Chondrocyte (in vitro differentiated cells): ENCODE data around the gene BPIFB2. TPM values are rescaled to one million over a fixed set of nuclear protein-coding genes. Genes with fewer than 3 reads are reported as not detected.

Source experiments
- DNase-seq: peaks from one replicate; pipeline ENCODE4 v3.0.0; 2021; ENCODE audit warnings: mixed read lengths, low spot score
- H3K27ac Mint-ChIP-seq: one replicate; pipeline ENCODE4 v1.8.0; 2021; ENCODE audit warnings: mild to moderate bottlenecking, moderate library complexity, mixed read lengths; ENCODE audit not compliant: unreplicated experiment
- H3K27me3 Mint-ChIP-seq: 2 replicates; pipeline ENCODE4 v1.8.0; 2021; ENCODE audit warnings: low read depth, mixed read lengths
- H3K36me3 Mint-ChIP-seq: 2 replicates; pipeline ENCODE4 v1.8.0; 2021; ENCODE audit warnings: low read depth, mixed read lengths
- H3K4me1 Mint-ChIP-seq: 2 replicates; pipeline ENCODE4 v1.8.0; 2021; ENCODE audit warnings: low read depth, mild to moderate bottlenecking, mixed read lengths
- H3K4me3 Mint-ChIP-seq: one replicate; pipeline ENCODE4 v1.8.0; 2021; ENCODE audit warnings: mild to moderate bottlenecking, moderate library complexity, mixed read lengths; ENCODE audit not compliant: unreplicated experiment
- H3K9me3 Mint-ChIP-seq: 2 replicates; pipeline ENCODE4 v1.8.0; 2021; ENCODE audit warnings: low read depth, mixed read lengths
- CTCF ChIP-seq: fragments of 200-600 bp; sonication (generic); IDR thresholded peaks from 2 replicates; pipeline ENCODE4 v1.5.0; 2021; ENCODE audit warnings: antibody characterized with exemption, mild to moderate bottlenecking, moderate library complexity
- total RNA-seq: library from RNA; stranded (reverse); gene quantifications from 3 replicates; pipeline ENCODE4 v1.2.1, GENCODE V29; 2021

Gene BPIFB2
- total RNA-seq, 1 donor from 2014 or later: not detected

- TF ChIP-seq CTCF: no peak
- Mint-ChIP-seq H3K4me1 (no peaks in the 10 kb centered on the region), H3K27me3 (peaks cover 18% of the 10 kb centered on the region), H3K9me3 (no peaks in the 10 kb centered on the region), H3K4me3 (no peak overlapping the region), H3K27ac (no peak overlapping the region), H3K36me3 (no peaks in the 10 kb centered on the region)
- DNase-seq: peak; percentile 52
Observed at GRCh38 chr20:32984631-32985354, 22.7 kb upstream of the BPIFB2 start.

DNA sequence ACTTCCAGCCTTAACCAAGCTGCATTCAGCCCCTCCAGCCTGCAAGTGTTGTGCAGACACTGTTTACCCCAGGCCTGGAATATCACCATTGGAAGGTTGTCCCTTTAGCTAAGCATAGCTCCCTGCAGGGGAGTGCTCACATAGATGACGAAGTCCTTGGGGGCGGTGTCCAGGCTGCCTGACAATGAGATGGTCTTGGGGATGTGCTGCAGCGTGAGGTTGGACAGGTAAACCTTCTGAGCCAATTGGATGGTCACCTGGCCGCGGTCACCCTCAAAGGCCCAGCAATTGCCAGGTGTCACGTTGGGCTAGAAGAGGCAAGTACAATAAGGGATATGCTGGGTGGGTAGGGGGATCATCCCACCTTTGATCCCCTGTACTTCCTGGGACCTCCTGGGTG is 21.9 kb upstream of the BPIFB2 start:
- H3K4me3 Mint-ChIP-seq: no peak overlapping the region
- no peaks in the 10 kb centered on the region for H3K4me1 Mint-ChIP-seq
- DNase-seq: peak; percentile 43
- TF ChIP-seq CTCF: no peak
- H3K36me3 Mint-ChIP-seq: no peaks in the 10 kb centered on the region
- H3K27me3 Mint-ChIP-seq: peaks cover 17% of the 10 kb centered on the region
- no peak overlapping the region for H3K27ac Mint-ChIP-seq
- no peaks in the 10 kb centered on the region for H3K9me3 Mint-ChIP-seq

DNA sequence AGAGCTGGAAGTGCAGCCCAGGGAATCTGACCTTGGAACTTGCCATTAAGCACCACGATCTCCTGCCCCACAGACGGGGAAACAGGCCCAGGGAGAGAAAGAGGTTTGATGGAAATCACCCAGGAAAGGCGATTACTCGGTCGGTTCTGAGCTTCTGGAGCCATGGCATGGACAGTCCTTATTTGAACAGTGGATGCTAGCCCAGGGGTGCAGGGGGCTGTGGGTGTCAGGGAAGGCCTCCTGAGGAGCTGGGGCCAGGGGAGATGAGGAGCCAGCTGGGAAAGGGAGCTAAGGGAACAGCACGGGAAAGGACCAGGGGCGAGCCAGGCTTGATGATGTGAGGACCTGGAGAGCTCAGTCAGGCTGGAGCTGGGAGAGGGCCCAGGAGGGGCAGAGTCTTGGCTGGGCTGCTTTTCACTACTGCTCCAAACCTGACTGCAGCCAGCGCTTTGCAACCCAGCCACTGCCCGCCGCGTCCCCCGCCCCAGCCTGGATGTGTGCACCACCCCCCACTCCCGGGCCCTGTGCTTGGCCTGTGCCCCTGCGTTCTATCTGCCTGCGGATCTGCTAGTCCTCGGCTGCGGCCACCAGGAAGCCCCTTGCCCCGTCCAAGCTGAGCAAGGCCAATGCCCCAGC is 21.1 kb upstream of the BPIFB2 start:
- H3K4me3 Mint-ChIP-seq: no peak overlapping the region
- H3K27ac Mint-ChIP-seq: no peak overlapping the region
- H3K4me1 Mint-ChIP-seq: no peaks in the 10 kb centered on the region
- no peak for TF ChIP-seq CTCF
- H3K27me3 Mint-ChIP-seq: peaks cover 16% of the 10 kb centered on the region
- H3K36me3 Mint-ChIP-seq: no peaks in the 10 kb centered on the region
- DNase-seq: peak; percentile 84
- H3K9me3 Mint-ChIP-seq: no peaks in the 10 kb centered on the region

DNA sequence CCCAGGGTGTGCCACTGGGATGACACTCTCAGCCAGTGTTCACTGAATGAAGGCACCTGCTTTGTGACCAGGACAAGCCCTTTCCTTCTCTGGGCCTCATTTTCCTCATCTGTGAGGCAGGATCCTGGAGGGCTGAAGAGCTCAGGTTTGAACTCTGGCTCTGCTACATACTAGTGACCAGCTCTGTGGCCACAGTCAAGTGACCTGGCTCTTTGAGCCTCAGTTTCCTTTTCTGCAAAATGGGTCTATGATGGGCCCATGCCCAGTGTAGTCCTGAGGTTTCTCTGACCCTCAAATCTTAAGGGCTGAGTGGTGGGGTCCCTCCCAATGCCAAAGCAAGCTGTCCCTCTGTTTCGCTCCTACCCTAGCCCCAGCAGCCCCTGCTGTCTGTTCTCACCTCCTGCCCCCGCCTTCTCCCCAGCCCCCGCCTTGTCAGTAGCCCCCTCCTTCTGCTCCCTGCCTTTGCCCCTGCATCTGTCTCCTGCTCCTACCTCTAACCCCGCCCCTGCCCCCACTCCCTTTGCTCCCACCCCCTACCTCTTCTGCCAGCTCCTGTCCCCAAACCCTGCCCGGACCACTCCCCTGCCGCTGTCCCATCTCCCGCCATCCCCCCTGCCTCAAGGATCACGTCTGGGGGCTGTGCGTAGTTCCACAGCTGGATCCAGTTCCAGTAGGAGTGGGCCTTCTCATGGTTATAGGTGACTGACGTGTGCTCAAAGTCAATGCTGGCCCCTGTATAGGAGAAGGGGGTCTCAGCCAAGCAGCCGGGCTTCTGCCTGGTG is 20.3 kb upstream of the BPIFB2 start:
- H3K4me3 Mint-ChIP-seq: no peak overlapping the region
- H3K27ac Mint-ChIP-seq: no peak overlapping the region
- peak; percentile 53 for DNase-seq
- no peak for TF ChIP-seq CTCF
- peaks cover 19% of the 10 kb centered on the region for H3K27me3 Mint-ChIP-seq
- H3K36me3 Mint-ChIP-seq: no peaks in the 10 kb centered on the region
- H3K9me3 Mint-ChIP-seq: no peaks in the 10 kb centered on the region
- no peaks in the 10 kb centered on the region for H3K4me1 Mint-ChIP-seq

DNA sequence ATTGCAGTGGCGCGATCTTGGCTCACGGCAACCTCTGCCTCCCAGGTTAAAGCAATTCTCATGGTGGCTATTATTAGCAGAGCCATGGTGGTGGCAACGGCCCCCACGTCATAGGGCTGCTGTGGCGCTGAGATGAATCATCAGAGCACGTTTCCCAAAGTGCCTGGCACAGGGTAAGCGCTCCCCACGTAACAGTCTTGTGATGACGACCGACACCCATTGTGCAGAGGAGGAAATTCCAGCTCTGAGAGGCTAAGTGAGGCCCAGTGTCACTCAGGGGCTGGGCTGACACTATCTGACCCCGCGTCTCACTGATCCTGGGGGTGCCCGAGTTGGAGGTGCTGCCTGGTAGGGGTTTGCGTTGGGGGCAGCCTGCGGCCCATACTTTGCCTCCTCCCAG is 19.5 kb upstream of the BPIFB2 start:
- H3K4me3 Mint-ChIP-seq: no peak overlapping the region
- peak; percentile 42 for DNase-seq
- H3K4me1 Mint-ChIP-seq: no peaks in the 10 kb centered on the region
- peaks cover 19% of the 10 kb centered on the region for H3K27me3 Mint-ChIP-seq
- no peak overlapping the region for H3K27ac Mint-ChIP-seq
- H3K9me3 Mint-ChIP-seq: no peaks in the 10 kb centered on the region
- no peaks in the 10 kb centered on the region for H3K36me3 Mint-ChIP-seq
- TF ChIP-seq CTCF: no peak
